Hepatocyte (in vitro differentiated cells): ENCODE measurements around the gene ABI3BP. TPM values are rescaled to one million over a fixed set of nuclear protein-coding genes. Genes with fewer than 3 reads are reported as not detected.

Experiments used
- DNase-seq: peaks from one replicate; pipeline ENCODE4 v3.0.0-alpha.2; 2016; ENCODE audit warnings: low spot score
- H2AFZ ChIP-seq: fragments of 200-600 bp; sonication (generic); 2 replicates; pipeline ENCODE4 v1.6.0; 2016; ENCODE audit warnings: antibody characterized with exemption, mild to moderate bottlenecking
- H3K27ac ChIP-seq: fragments of 200-600 bp; sonication (generic); 2 replicates; pipeline ENCODE4 v1.5.1; 2016; ENCODE audit warnings: mild to moderate bottlenecking
- H3K27me3 ChIP-seq: fragments of 200-600 bp; sonication (generic); 2 replicates; pipeline ENCODE4 v1.6.1; 2016
- H3K36me3 ChIP-seq: fragments of 200-600 bp; sonication (generic); replicated peaks from 2 replicates; pipeline ENCODE4 v1.5.1; 2016; ENCODE audit warnings: low read depth; ENCODE audit not compliant: insufficient read depth
- H3K4me1 ChIP-seq: fragments of 200-600 bp; sonication (generic); 2 replicates; pipeline ENCODE4 v1.5.1; 2016; ENCODE audit warnings: mild to moderate bottlenecking, moderate library complexity; ENCODE audit not compliant: insufficient read depth
- H3K4me2 ChIP-seq: fragments of 200-600 bp; sonication (generic); 2 replicates; pipeline ENCODE4 v1.6.0; 2016
- H3K4me3 ChIP-seq: fragments of 200-600 bp; sonication (generic); 2 replicates; pipeline ENCODE4 v1.5.1; 2016; ENCODE audit warnings: mild to moderate bottlenecking
- H3K79me2 ChIP-seq: fragments of 200-600 bp; sonication (generic); 2 replicates; pipeline ENCODE4 v1.6.0; 2017; ENCODE audit warnings: mild to moderate bottlenecking
- H3K9me2 ChIP-seq: fragments of 200-600 bp; sonication (generic); replicated peaks from 2 replicates; pipeline ENCODE4 v1.6.0; 2017; ENCODE audit warnings: mild to moderate bottlenecking; ENCODE audit not compliant: insufficient read depth
- H3K9me3 ChIP-seq: fragments of 200-600 bp; sonication (generic); 2 replicates; pipeline ENCODE4 v1.5.1; 2016; ENCODE audit warnings: low read depth, mild to moderate bottlenecking
- H4K20me1 ChIP-seq: fragments of 200-600 bp; sonication (generic); 2 replicates; pipeline ENCODE4 v1.6.0; 2016; ENCODE audit warnings: mild to moderate bottlenecking; ENCODE audit not compliant: insufficient read depth, poor library complexity, severe bottlenecking
- EZH2 ChIP-seq: fragments of 200-600 bp; sonication (generic); IDR thresholded peaks from 2 replicates; pipeline ENCODE4 v1.6.1; 2016; ENCODE audit warnings: antibody characterized with exemption, mild to moderate bottlenecking, borderline replicate concordance
- EZH2phosphoT487 ChIP-seq: fragments of 200-600 bp; sonication (generic); IDR thresholded peaks from one replicate; pipeline ENCODE4 v1.6.1; 2018; ENCODE audit warnings: antibody characterized with exemption, mild to moderate bottlenecking, low read depth, moderate library complexity; ENCODE audit not compliant: unreplicated experiment, severe bottlenecking
- WGBS: methylation state at CpG from one replicate; pipeline ENCODE4 v1.1.6; 2016; ENCODE audit warnings: low lambda C conversion rate; ENCODE audit errors: missing lambda C conversion rate; 5-methylcytosine and 5-hydroxymethylcytosine counted together
- polyA plus RNA-seq: library from polyadenylated mRNA; unstranded; fragments of >200 nt; fragmentation: Nextera tagmentation; extraction: Ambion mirVana; gene quantifications from 2 replicates; pipeline ENCODE4 v1.2.1, GENCODE V29; 2016
- total RNA-seq: library from RNA; depleted of rRNA; stranded (reverse); fragments of >200 nt; gene quantifications from 2 replicates; pipeline ENCODE4 v1.2.3, GENCODE V29; 2014
- TF ChIP-seq, protein P1 (sequence below): fragments of 200-600 bp; sonication (generic); IDR thresholded peaks from 2 replicates; pipeline ENCODE4 v1.5.1; 2016; ENCODE audit warnings: antibody characterized with exemption, mild to moderate bottlenecking; ENCODE audit not compliant: poor library complexity

The ABI3BP gene
- total and polyA plus RNA-seq, 2 experiments from 2014 or later, result 10.4 to 18.6 TPM

DNA sequence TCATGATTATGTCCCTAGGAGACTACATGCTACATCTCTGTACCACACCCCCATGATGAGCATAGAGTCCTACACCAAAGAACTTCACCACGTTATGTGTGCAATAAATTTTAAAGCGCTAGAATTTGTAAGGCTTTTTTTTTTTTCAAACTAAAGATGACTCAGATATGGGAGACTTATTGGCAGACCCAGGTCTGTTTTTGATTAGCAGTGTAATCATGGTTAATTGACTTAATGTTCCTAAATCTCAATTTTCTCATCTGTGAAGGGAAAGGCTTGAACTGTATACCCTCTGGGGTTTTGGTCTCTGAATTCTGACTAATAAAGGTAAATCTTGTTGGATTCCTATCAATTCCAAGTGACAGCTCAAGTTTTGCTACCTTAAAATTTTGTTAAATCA, 26.4 kb downstream of the ABI3BP start:
- H3K4me1 ChIP-seq, result no peaks in the 10 kb centered on the region
- H3K9me2 ChIP-seq, result no peaks in the 10 kb centered on the region
- no peak overlapping the region for H2AFZ ChIP-seq
- H3K36me3 ChIP-seq, result no peaks in the 10 kb centered on the region
- H4K20me1 ChIP-seq, result no peaks in the 10 kb centered on the region
- no peak overlapping the region for H3K27ac ChIP-seq
- no peaks in the 10 kb centered on the region for H3K27me3 ChIP-seq
- no peaks in the 10 kb centered on the region for H3K9me3 ChIP-seq
- 73% methylated on average over 2 of the region's 2 CpGs for WGBS
- no peak for DNase-seq
- no peak overlapping the region for H3K4me3 ChIP-seq
- H3K79me2 ChIP-seq, result no peaks in the 10 kb centered on the region
- TF ChIP-seq, protein P1, sequence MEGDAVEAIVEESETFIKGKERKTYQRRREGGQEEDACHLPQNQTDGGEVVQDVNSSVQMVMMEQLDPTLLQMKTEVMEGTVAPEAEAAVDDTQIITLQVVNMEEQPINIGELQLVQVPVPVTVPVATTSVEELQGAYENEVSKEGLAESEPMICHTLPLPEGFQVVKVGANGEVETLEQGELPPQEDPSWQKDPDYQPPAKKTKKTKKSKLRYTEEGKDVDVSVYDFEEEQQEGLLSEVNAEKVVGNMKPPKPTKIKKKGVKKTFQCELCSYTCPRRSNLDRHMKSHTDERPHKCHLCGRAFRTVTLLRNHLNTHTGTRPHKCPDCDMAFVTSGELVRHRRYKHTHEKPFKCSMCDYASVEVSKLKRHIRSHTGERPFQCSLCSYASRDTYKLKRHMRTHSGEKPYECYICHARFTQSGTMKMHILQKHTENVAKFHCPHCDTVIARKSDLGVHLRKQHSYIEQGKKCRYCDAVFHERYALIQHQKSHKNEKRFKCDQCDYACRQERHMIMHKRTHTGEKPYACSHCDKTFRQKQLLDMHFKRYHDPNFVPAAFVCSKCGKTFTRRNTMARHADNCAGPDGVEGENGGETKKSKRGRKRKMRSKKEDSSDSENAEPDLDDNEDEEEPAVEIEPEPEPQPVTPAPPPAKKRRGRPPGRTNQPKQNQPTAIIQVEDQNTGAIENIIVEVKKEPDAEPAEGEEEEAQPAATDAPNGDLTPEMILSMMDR, result no peak
- TF ChIP-seq EZH2 (no peak), EZH2phosphoT487 (no peak)
- H3K4me2 ChIP-seq, result no peak overlapping the region

DNA sequence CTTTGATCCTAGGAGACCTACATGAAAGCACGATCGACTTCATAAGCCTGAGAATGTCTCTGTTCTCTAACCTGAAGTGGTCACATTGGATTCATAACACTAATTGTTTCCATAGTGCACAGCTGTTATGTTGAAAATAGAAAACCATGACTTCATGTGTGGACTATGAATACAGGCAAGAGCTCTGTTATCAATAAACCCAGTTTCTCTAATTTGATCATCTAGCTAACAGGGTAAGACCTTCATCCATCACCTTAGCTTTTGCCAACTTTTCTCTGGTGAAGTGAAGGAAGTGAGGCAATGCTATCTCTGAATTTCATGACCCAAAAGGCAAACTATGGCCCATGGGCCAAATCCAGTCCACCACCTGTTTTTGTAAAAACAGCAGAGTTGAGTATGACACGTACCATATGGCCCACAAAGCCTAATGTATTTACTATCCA, 27.2 kb downstream of the ABI3BP start:
- Histone ChIP-seq H3K36me3 (no peaks in the 10 kb centered on the region), H3K27me3 (no peaks in the 10 kb centered on the region), H3K27ac (no peak overlapping the region), H4K20me1 (no peaks in the 10 kb centered on the region), H3K4me2 (no peak overlapping the region), H3K9me3 (no peaks in the 10 kb centered on the region), H3K79me2 (no peaks in the 10 kb centered on the region), H3K9me2 (no peaks in the 10 kb centered on the region), H2AFZ (no peak overlapping the region), H3K4me3 (no peak overlapping the region), H3K4me1 (no peaks in the 10 kb centered on the region)
- TF ChIP-seq EZH2 (no peak), EZH2phosphoT487 (no peak)
- TF ChIP-seq, protein P1, result no peak
- no peak for DNase-seq
- WGBS, result 65% methylated on average over 3 of the region's 3 CpGs

DNA sequence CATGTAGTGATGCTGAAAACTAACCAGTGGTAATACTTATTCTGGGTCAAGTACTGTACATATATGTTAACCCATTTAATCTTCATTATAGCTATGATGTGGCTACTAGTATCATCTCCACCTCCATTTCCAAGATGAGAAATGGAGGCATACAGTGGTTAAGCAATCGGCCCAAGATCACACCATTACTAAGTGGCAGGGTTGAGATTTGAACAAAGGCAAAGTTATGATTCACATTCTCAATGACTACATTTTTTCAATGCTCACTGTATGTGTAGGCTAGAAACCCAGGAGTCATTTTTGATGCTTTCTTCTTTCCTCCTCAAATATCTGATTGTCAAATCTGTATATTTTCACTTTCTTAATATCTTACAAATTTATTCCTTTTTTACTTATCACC, 30.2 kb downstream of the ABI3BP start:
- no peak overlapping the region for H2AFZ ChIP-seq
- H4K20me1 ChIP-seq, result no peaks in the 10 kb centered on the region
- H3K4me1 ChIP-seq, result no peaks in the 10 kb centered on the region
- no peak overlapping the region for H3K4me3 ChIP-seq
- peaks cover 4% of the 10 kb centered on the region for H3K36me3 ChIP-seq
- no peaks in the 10 kb centered on the region for H3K79me2 ChIP-seq
- H3K27ac ChIP-seq, result no peak overlapping the region
- DNase-seq, result no peak
- no peak overlapping the region for H3K4me2 ChIP-seq
- no peaks in the 10 kb centered on the region for H3K9me2 ChIP-seq
- TF ChIP-seq EZH2phosphoT487 (no peak), EZH2 (no peak)
- H3K27me3 ChIP-seq, result no peaks in the 10 kb centered on the region
- H3K9me3 ChIP-seq, result peaks cover 10% of the 10 kb centered on the region
- 100% methylated on average over 1 of the region's 1 CpG for WGBS

DNA sequence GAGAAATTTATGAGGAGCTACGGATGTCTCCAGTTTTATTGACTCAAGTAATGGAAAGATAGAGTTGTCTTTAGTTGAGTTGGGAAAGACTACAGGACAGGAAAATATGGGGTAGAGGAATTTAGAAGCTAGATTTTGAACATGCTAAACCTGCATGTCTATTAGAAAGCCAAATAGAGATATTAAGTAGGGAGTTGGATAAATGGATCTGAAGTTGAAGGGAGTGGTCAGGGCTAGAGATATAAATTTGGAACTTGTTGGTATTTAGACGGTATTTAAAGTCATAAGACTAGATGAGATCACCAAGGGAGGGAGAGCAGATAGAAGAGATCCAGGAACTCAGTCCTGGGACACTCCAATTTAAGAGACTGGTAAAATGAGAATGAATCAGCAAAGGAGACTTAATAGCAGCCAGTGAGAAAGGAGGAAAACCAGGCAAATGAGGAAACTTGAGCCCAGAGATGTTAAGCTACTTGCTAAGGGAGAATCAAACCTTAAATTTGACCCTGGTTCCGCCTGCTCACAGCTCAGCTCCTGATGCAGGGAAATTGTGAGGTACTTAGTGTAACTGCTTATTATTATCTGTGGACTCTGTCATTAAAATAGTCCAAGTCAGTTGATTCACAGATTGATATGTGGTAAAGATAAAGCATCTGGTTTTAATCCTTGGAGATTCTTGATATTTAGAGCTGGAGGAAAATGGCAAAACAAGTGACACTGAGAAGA, 35.8 kb downstream of the ABI3BP start:
- Histone ChIP-seq H3K4me3 (no peak overlapping the region), H3K4me1 (no peaks in the 10 kb centered on the region), H3K27ac (no peak overlapping the region), H3K27me3 (no peaks in the 10 kb centered on the region), H4K20me1 (no peaks in the 10 kb centered on the region), H3K9me3 (peaks cover 10% of the 10 kb centered on the region), H3K9me2 (no peaks in the 10 kb centered on the region), H3K79me2 (no peaks in the 10 kb centered on the region), H3K4me2 (no peak overlapping the region), H3K36me3 (peaks cover 4% of the 10 kb centered on the region), H2AFZ (no peak overlapping the region)
- no peak for TF ChIP-seq EZH2phosphoT487
- no peak for TF ChIP-seq EZH2
- TF ChIP-seq, protein P1, result no peak
- no peak for DNase-seq
- WGBS, result 69% methylated on average over 3 of the region's 3 CpGs
